ENCODE measurements around the gene LRP1B. TPM values are rescaled to one million over a fixed set of nuclear protein-coding genes. Genes with fewer than 3 reads are reported as not detected.

Gene LRP1B
- 0.10 TPM for polyA plus RNA-seq (2013, experiment 1 of 2)
- 0.06 TPM for polyA plus RNA-seq (2013, experiment 2 of 2)

GRCh38 chr2:142131010-142131669 is at the start of gene LRP1B:
Gene LRP1B, minus strand, starts transcription at chr2:142131016. Its CDS starts 287 bp downstream, at chr2:142130729.
- Histone ChIP-seq H3K36me3 (ENCODE audit: insufficient read depth, low read length) (no peaks in the 10 kb centered on the region), H3K9ac (ENCODE audit: low read depth, low read length) (peak within 1 kb of the TSS; percentile 35)
- WGBS = 1% methylated on average over 21 of the region's 21 CpGs

DNA sequence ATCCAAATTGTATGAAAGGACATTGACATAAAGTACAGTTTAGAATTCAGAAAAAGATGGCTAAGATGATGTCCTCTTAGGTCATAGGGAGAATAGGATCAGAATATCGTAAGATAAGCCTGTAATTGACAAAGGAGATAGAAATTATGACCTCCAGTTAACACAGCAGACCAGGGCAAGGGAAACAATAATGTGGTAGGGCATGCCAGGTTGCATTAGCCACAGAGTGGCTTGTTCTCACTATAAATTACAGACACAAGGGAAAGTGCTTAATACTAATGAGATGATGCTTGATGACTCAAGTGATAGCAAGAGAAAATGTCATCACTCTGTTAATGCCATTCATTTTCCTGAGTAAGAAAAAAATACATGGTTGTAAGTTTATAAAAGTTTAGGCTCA is 48.9 kb upstream of the LRP1B start:
- 92% methylated on average over 1 of the region's 1 CpG for WGBS
- no peak overlapping the region for H3K4me3 ChIP-seq (ENCODE audit: low read length)

More at GRCh38 chr2:142131010-142131669, at the start of gene LRP1B:
- no peaks in the 10 kb centered on the region for H3K9me3 ChIP-seq (ENCODE audit: insufficient read depth, low read depth, low read length)
- H3K4me3 ChIP-seq (ENCODE audit: low read length) = peak within 1 kb of the TSS; percentile 72
- peaks cover 57% of the 10 kb centered on the region for H3K27me3 ChIP-seq (ENCODE audit: insufficient read depth, low read length)
- peaks cover 8% of the 10 kb centered on the region for H3K4me1 ChIP-seq (ENCODE audit: insufficient read depth, low read length)
- no peak within 1 kb of the TSS for H3K27ac ChIP-seq (ENCODE audit: low read depth, low read length)

GRCh38 chr2:142178604-142179003 is 47.8 kb upstream of the LRP1B start:
- no peaks in the 10 kb centered on the region for H3K4me1 ChIP-seq (ENCODE audit: insufficient read depth, low read length)
- H3K9me3 ChIP-seq (ENCODE audit: insufficient read depth, low read depth, low read length) = no peaks in the 10 kb centered on the region

More for the DNA sequence above, 48.9 kb upstream of the LRP1B start:
- Histone ChIP-seq H3K27ac (ENCODE audit: low read depth, low read length) (no peak overlapping the region), H3K4me1 (ENCODE audit: insufficient read depth, low read length) (no peaks in the 10 kb centered on the region), H3K9ac (ENCODE audit: low read depth, low read length) (no peak overlapping the region), H3K9me3 (ENCODE audit: insufficient read depth, low read depth, low read length) (no peaks in the 10 kb centered on the region), H3K27me3 (ENCODE audit: insufficient read depth, low read length) (no peaks in the 10 kb centered on the region), H3K36me3 (ENCODE audit: insufficient read depth, low read length) (no peaks in the 10 kb centered on the region)

DNA sequence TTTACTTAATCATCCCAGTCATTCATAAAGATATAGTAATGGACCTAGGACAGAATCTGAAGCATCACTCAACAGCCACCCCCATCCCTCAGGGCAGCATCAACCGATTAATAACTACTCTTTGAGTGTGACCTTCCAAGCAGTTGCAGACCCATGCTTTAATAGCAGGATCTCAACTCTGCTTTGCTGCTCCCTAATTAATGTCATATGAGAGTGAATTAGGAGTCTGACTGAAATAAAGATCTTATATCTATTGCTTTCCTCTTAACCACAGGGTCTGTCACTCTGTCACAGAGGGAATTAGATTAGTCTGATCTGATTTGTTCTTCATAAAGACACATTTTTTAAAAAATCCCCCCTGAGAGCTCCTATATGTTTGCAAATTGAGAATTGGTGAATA is 46.1 kb upstream of the LRP1B start:
- Histone ChIP-seq H3K36me3 (ENCODE audit: insufficient read depth, low read length) (no peaks in the 10 kb centered on the region), H3K4me1 (ENCODE audit: insufficient read depth, low read length) (no peaks in the 10 kb centered on the region), H3K4me3 (ENCODE audit: low read length) (no peak overlapping the region), H3K27ac (ENCODE audit: low read depth, low read length) (no peak overlapping the region), H3K9ac (ENCODE audit: low read depth, low read length) (no peak overlapping the region), H3K27me3 (ENCODE audit: insufficient read depth, low read length) (no peaks in the 10 kb centered on the region), H3K9me3 (ENCODE audit: insufficient read depth, low read depth, low read length) (no peaks in the 10 kb centered on the region)
- 100% methylated on average over 1 of the region's 1 CpG for whole genome bisulfite sequencing

More at GRCh38 chr2:142178604-142179003, 47.8 kb upstream of the LRP1B start:
- Histone ChIP-seq H3K27me3 (ENCODE audit: insufficient read depth, low read length) (no peaks in the 10 kb centered on the region), H3K27ac (ENCODE audit: low read depth, low read length) (no peak overlapping the region), H3K4me3 (ENCODE audit: low read length) (no peak overlapping the region), H3K9ac (ENCODE audit: low read depth, low read length) (no peak overlapping the region), H3K36me3 (ENCODE audit: insufficient read depth, low read length) (no peaks in the 10 kb centered on the region)
- WGBS = 98% methylated on average over 1 of the region's 1 CpG

- Histone ChIP-seq H3K4me3 (ENCODE audit: low read length) (no peak overlapping the region), H3K36me3 (ENCODE audit: insufficient read depth, low read length) (no peaks in the 10 kb centered on the region), H3K4me1 (ENCODE audit: insufficient read depth, low read length) (no peaks in the 10 kb centered on the region), H3K27me3 (ENCODE audit: insufficient read depth, low read length) (no peaks in the 10 kb centered on the region), H3K9ac (ENCODE audit: low read depth, low read length) (no peak overlapping the region), H3K27ac (ENCODE audit: low read depth, low read length) (no peak overlapping the region), H3K9me3 (ENCODE audit: insufficient read depth, low read depth, low read length) (no peaks in the 10 kb centered on the region)
- WGBS = 85% methylated on average over 1 of the region's 1 CpG
These were observed 45.1 kb upstream of the LRP1B start for GRCh38 chr2:142175813-142176338.

DNA sequence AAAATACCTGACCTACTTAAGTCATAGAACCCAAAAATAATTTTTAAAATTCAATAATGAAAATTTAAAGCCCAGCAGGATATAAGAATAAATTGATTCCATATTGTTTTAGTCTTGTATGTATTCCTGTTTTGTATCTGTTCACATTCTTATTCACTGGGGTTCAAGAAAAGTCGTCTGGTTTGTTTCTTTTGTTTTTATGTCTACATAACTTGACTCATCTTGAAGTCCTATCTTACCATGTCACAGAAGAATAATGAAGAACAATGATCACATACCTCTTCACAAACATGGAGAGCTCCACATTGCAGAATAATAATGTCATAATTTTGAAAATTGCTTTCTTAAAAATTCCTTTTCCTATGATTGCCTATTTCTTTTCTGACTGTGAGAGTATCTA is 43.4 kb upstream of the LRP1B start:
- no peak overlapping the region for H3K4me3 ChIP-seq (ENCODE audit: low read length)
- no peak overlapping the region for H3K9ac ChIP-seq (ENCODE audit: low read depth, low read length)
- no CpG with 5 or more reads among the region's 1 CpG for WGBS
- no peaks in the 10 kb centered on the region for H3K9me3 ChIP-seq (ENCODE audit: insufficient read depth, low read depth, low read length)
- H3K27me3 ChIP-seq (ENCODE audit: insufficient read depth, low read length) = no peaks in the 10 kb centered on the region
- no peak overlapping the region for H3K27ac ChIP-seq (ENCODE audit: low read depth, low read length)
- H3K4me1 ChIP-seq (ENCODE audit: insufficient read depth, low read length) = no peaks in the 10 kb centered on the region
- H3K36me3 ChIP-seq (ENCODE audit: insufficient read depth, low read length) = no peaks in the 10 kb centered on the region

- H3K4me3 ChIP-seq (ENCODE audit: low read length) = no peak overlapping the region
- no peaks in the 10 kb centered on the region for H3K36me3 ChIP-seq (ENCODE audit: insufficient read depth, low read length)
- H3K27ac ChIP-seq (ENCODE audit: low read depth, low read length) = no peak overlapping the region
- no peaks in the 10 kb centered on the region for H3K4me1 ChIP-seq (ENCODE audit: insufficient read depth, low read length)
- no peaks in the 10 kb centered on the region for H3K9me3 ChIP-seq (ENCODE audit: insufficient read depth, low read depth, low read length)
- WGBS = 86% methylated on average over 2 of the region's 2 CpGs
- H3K9ac ChIP-seq (ENCODE audit: low read depth, low read length) = no peak overlapping the region
- no peaks in the 10 kb centered on the region for H3K27me3 ChIP-seq (ENCODE audit: insufficient read depth, low read length)
These were observed 40.0 kb upstream of the LRP1B start for GRCh38 chr2:142170847-142171246.

DNA sequence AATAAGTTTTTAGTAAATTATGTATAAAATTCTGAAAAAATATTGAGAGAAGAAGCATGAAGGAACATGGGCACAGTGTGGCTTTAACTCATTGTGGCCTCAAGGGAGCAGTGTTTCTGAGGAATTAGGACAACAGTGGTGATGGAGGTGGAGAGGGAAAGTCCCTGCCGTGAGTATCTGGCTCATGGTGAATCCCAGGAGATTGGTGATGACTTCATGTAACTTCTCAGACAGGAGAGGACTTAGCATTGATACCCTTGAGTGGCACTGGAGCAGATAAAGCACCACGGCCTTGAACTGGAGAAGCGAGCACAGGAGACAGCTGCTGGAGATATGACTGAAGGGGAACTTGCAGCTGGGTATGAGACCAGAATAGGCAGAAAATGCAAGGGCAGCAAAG is 35.0 kb upstream of the LRP1B start:
- H3K9ac ChIP-seq (ENCODE audit: low read depth, low read length) = no peak overlapping the region
- no peaks in the 10 kb centered on the region for H3K9me3 ChIP-seq (ENCODE audit: insufficient read depth, low read depth, low read length)
- no peaks in the 10 kb centered on the region for H3K4me1 ChIP-seq (ENCODE audit: insufficient read depth, low read length)
- 55% methylated on average over 3 of the region's 3 CpGs for WGBS
- no peak overlapping the region for H3K4me3 ChIP-seq (ENCODE audit: low read length)
- no peak overlapping the region for H3K27ac ChIP-seq (ENCODE audit: low read depth, low read length)
- no peaks in the 10 kb centered on the region for H3K36me3 ChIP-seq (ENCODE audit: insufficient read depth, low read length)
- H3K27me3 ChIP-seq (ENCODE audit: insufficient read depth, low read length) = no peaks in the 10 kb centered on the region

DNA sequence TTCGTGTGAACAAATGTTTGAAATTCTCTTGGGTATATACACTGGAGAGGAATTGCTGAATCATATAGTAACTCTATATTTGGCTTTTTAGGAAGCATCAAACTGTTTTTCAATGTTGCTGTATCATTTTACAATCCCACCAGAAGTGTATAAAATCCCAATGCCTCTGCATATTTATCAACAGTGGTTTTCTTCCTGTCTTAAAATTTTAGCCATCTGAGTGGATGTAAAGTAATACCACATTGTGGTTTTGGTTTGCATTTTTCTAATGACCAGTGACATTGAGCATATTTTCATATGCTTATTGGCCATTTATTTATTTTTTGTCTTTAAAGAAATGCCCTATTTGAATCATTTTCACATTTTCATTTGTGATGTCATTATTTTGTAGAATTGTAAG is 22.8 kb upstream of the LRP1B start:
- H3K27me3 ChIP-seq (ENCODE audit: insufficient read depth, low read length) = no peaks in the 10 kb centered on the region
- no peaks in the 10 kb centered on the region for H3K36me3 ChIP-seq (ENCODE audit: insufficient read depth, low read length)
- no peaks in the 10 kb centered on the region for H3K9me3 ChIP-seq (ENCODE audit: insufficient read depth, low read depth, low read length)
- WGBS = 100% methylated on average over 1 of the region's 1 CpG
- H3K4me3 ChIP-seq (ENCODE audit: low read length) = no peak overlapping the region
- H3K27ac ChIP-seq (ENCODE audit: low read depth, low read length) = no peak overlapping the region
- no peak overlapping the region for H3K9ac ChIP-seq (ENCODE audit: low read depth, low read length)
- H3K4me1 ChIP-seq (ENCODE audit: insufficient read depth, low read length) = no peaks in the 10 kb centered on the region

- no peaks in the 10 kb centered on the region for H3K9me3 ChIP-seq (ENCODE audit: insufficient read depth, low read depth, low read length)
- no peaks in the 10 kb centered on the region for H3K27me3 ChIP-seq (ENCODE audit: insufficient read depth, low read length)
- H3K9ac ChIP-seq (ENCODE audit: low read depth, low read length) = no peak overlapping the region
- H3K36me3 ChIP-seq (ENCODE audit: insufficient read depth, low read length) = no peaks in the 10 kb centered on the region
- no CpG with 5 or more reads among the region's 1 CpG for WGBS
- H3K27ac ChIP-seq (ENCODE audit: low read depth, low read length) = no peak overlapping the region
- H3K4me3 ChIP-seq (ENCODE audit: low read length) = no peak overlapping the region
- no peaks in the 10 kb centered on the region for H3K4me1 ChIP-seq (ENCODE audit: insufficient read depth, low read length)
These were observed 19.6 kb upstream of the LRP1B start for GRCh38 chr2:142150453-142150852.

DNA sequence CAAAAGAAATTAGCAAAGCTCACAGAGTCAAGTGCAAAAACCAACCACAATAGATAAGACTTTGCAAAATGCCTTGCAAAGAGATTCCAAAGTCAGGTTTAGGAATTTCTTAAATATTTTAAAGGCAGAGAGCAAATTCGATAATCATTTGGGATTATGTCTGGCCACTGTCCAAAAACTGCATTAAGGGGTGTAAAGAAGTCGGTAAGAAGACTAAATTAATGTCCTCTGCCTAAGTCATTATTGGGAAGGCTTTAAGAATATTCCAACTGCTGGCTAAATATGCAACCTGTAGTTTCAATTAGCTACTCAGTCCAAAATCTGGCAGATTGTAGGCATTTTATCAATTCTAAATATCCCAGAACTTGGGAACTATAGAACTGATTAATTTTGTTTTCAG is 13.7 kb upstream of the LRP1B start:
- Histone ChIP-seq H3K4me3 (ENCODE audit: low read length) (no peak overlapping the region), H3K27me3 (ENCODE audit: insufficient read depth, low read length) (no peaks in the 10 kb centered on the region), H3K4me1 (ENCODE audit: insufficient read depth, low read length) (no peaks in the 10 kb centered on the region), H3K27ac (ENCODE audit: low read depth, low read length) (no peak overlapping the region), H3K36me3 (ENCODE audit: insufficient read depth, low read length) (no peaks in the 10 kb centered on the region), H3K9me3 (ENCODE audit: insufficient read depth, low read depth, low read length) (no peaks in the 10 kb centered on the region), H3K9ac (ENCODE audit: low read depth, low read length) (no peak overlapping the region)
- WGBS = 92% methylated on average over 2 of the region's 2 CpGs

Measured in HUES64 (cell line).